ENCODE measurements around the gene SLC41A3. TPM values are rescaled to one million over a fixed set of nuclear protein-coding genes. Genes with fewer than 3 reads are reported as not detected.

Gene SLC41A3
- total RNA-seq, 4 donors from 2014 or later, result 31.0 to 62.7 (median 37.5) TPM

- TF ChIP-seq, protein P1, sequence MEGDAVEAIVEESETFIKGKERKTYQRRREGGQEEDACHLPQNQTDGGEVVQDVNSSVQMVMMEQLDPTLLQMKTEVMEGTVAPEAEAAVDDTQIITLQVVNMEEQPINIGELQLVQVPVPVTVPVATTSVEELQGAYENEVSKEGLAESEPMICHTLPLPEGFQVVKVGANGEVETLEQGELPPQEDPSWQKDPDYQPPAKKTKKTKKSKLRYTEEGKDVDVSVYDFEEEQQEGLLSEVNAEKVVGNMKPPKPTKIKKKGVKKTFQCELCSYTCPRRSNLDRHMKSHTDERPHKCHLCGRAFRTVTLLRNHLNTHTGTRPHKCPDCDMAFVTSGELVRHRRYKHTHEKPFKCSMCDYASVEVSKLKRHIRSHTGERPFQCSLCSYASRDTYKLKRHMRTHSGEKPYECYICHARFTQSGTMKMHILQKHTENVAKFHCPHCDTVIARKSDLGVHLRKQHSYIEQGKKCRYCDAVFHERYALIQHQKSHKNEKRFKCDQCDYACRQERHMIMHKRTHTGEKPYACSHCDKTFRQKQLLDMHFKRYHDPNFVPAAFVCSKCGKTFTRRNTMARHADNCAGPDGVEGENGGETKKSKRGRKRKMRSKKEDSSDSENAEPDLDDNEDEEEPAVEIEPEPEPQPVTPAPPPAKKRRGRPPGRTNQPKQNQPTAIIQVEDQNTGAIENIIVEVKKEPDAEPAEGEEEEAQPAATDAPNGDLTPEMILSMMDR (IDR thresholded peaks at IDR 0.05), result no peak
- no peak for TF ChIP-seq POLR2A (IDR thresholded peaks at IDR 0.05)
- TF ChIP-seq EP300 (IDR thresholded peaks at IDR 0.05), result no peak
- TF ChIP-seq POLR2AphosphoS5 (IDR thresholded peaks at IDR 0.05), result no peak
- Histone ChIP-seq H3K27ac (no peak overlapping the region), H3K36me3 (peaks cover 0 to 30% of the 10 kb centered on the region in 2 donors), H3K27me3 (no peaks in the 10 kb centered on the region), H3K4me1 (peaks cover 0 to 7% (median 0%) of the 10 kb centered on the region in 3 donors), H3K4me3 (no peak overlapping the region), H3K9me3 (no peaks in the 10 kb centered on the region)
- 60 to 90% methylated on average over 3 to 7 of the region's 19 CpGs for WGBS, 2 donors (ENCODE audit: low coverage in 1 of 2)
- ATAC-seq, result no peak
Measured at GRCh38 chr3:126130981-126131745, 47.2 kb upstream of the SLC41A3 start.

DNA sequence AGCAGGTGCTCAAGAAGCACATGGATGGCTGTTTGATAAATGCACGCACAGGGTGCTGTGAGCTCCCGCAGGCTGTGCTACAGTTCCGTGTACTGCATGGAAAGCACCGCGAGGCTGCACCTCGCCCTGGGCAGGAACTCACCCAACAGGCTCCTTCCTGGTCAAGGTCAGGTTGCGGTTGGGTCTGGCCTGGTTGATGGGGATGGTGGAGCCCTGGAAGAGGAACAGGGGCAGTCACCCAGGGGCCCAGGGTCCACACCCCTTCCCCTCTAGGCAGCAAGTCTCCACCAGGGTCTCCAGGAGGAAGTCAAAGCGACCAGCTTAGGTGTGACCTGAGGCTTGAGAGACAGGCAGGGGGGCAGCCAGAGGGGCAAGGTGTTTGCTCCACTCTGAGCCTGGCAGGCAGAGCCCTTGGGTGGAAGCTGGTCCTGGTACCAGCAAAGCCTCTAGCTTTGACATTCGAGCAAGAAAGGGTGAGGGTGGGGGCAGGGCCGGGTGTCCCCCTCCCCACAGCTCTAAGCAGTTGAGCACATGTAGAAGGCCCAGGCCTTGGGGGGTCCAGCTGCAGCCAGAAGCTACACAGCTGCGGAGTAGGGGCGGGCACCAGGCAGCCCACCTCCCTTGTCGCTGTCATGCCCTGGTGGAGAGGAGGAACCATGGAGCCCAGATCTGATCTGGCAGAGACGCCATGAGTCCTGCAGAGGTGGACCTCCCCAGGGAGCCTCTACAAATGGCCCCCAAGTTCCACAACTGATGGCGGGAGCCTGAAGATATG lies 46.3 kb upstream of the SLC41A3 start:
- 85% methylated on average over 3 of the region's 15 CpGs; no CpG with 5 or more reads in 1 of the 2 donors for WGBS, 2 donors (ENCODE audit: low coverage in 1 of 2)
- Histone ChIP-seq H3K27me3 (no peaks in the 10 kb centered on the region), H3K27ac (no peak overlapping the region), H3K4me1 (peaks cover 0 to 7% (median 0%) of the 10 kb centered on the region in 3 donors), H3K36me3 (peaks cover 0 to 24% of the 10 kb centered on the region in 2 donors), H3K4me3 (no peak overlapping the region), H3K9me3 (no peaks in the 10 kb centered on the region)
- TF ChIP-seq POLR2AphosphoS5 (IDR thresholded peaks at IDR 0.05), result no peak
- TF ChIP-seq, protein P1 (IDR thresholded peaks at IDR 0.05), result no peak
- TF ChIP-seq POLR2A (IDR thresholded peaks at IDR 0.05), result no peak
- TF ChIP-seq EP300 (IDR thresholded peaks at IDR 0.05), result no peak
- no peak for ATAC-seq

- peak; percentile 20 for TF ChIP-seq POLR2AphosphoS5 (IDR thresholded peaks at IDR 0.05)
- TF ChIP-seq, protein P1 (IDR thresholded peaks at IDR 0.05), result no peak
- peaks cover 0 to 22% of the 10 kb centered on the region in 2 donors for H3K36me3 ChIP-seq
- no peaks in the 10 kb centered on the region for H3K27me3 ChIP-seq
- ATAC-seq, result peak; percentile 20
- H3K4me1 ChIP-seq, result peaks cover 0 to 5% (median 0%) of the 10 kb centered on the region in 3 donors
- 49% methylated on average over 9 of the region's 16 CpGs; no CpG with 5 or more reads in 1 of the 2 donors for WGBS, 2 donors (ENCODE audit: low coverage in 1 of 2)
- H3K4me3 ChIP-seq, result no peak overlapping the region
- no peaks in the 10 kb centered on the region for H3K9me3 ChIP-seq
- H3K27ac ChIP-seq, result no peak overlapping the region
Measured at GRCh38 chr3:126129398-126129891, 45.5 kb upstream of the SLC41A3 start.

GRCh38 chr3:126128504-126129397 lies 44.8 kb upstream of the SLC41A3 start:
- TF ChIP-seq EP300 (IDR thresholded peaks at IDR 0.05) (no peak), POLR2AphosphoS5 (IDR thresholded peaks at IDR 0.05) (no peak), POLR2A (IDR thresholded peaks at IDR 0.05) (no peak)
- TF ChIP-seq, protein P1 (IDR thresholded peaks at IDR 0.05), result no peak
- Histone ChIP-seq H3K27me3 (no peaks in the 10 kb centered on the region), H3K4me1 (no peaks in the 10 kb centered on the region), H3K27ac (no peak overlapping the region), H3K36me3 (peaks cover 0 to 22% of the 10 kb centered on the region in 2 donors), H3K4me3 (no peak overlapping the region), H3K9me3 (no peaks in the 10 kb centered on the region)
- ATAC-seq, result no peak
- WGBS, 2 donors (ENCODE audit: low coverage in 1 of 2), result no CpG with 5 or more reads among the region's 13 CpGs

Measured in gastroesophageal sphincter (tissue), 4 donors.